ENCODE results near the gene ALDH1A2.

Gene ALDH1A2

GRCh38 chr15:57931570-57931969 lies 133.9 kb downstream of the ALDH1A2 start:
- DNase-seq, result no peak

GRCh38 chr15:57927091-57927631 lies 138.3 kb downstream of the ALDH1A2 start:
- DNase-seq, result no peak

GRCh38 chr15:57925650-57926049 lies 139.9 kb downstream of the ALDH1A2 start:
- no peak for DNase-seq

GRCh38 chr15:57924598-57924997 lies 140.9 kb downstream of the ALDH1A2 start:
- DNase-seq, result no peak

- DNase-seq, result no peak
These were observed 141.8 kb downstream of the ALDH1A2 start for GRCh38 chr15:57923750-57924149.

GRCh38 chr15:57923306-57923705 lies 142.2 kb downstream of the ALDH1A2 start:
- no peak for DNase-seq

GRCh38 chr15:57922776-57923175 lies 142.7 kb downstream of the ALDH1A2 start:
- DNase-seq, result no peak

- DNase-seq, result no peak
These were observed 144.1 kb downstream of the ALDH1A2 start for GRCh38 chr15:57921371-57921770.

- DNase-seq, result no peak
These were observed 144.6 kb downstream of the ALDH1A2 start for GRCh38 chr15:57920911-57921310.

- no peak for DNase-seq
These were observed 145.8 kb downstream of the ALDH1A2 start for GRCh38 chr15:57919754-57920153.

- no peak for DNase-seq
These were observed 147.5 kb downstream of the ALDH1A2 start for GRCh38 chr15:57917998-57918397.

- no peak for DNase-seq
These were observed 148.8 kb downstream of the ALDH1A2 start for GRCh38 chr15:57916695-57917094.

GRCh38 chr15:57915827-57916531 lies 149.5 kb downstream of the ALDH1A2 start:
- DNase-seq, result no peak

- DNase-seq, result no peak
These were observed 151.0 kb downstream of the ALDH1A2 start for GRCh38 chr15:57914350-57915055.

- DNase-seq, result no peak
These were observed 154.3 kb downstream of the ALDH1A2 start for GRCh38 chr15:57911247-57911646.

- DNase-seq, result no peak
These were observed 154.8 kb downstream of the ALDH1A2 start for GRCh38 chr15:57910672-57911071.

- no peak for DNase-seq
These were observed 156.1 kb downstream of the ALDH1A2 start for GRCh38 chr15:57909388-57909787.

GRCh38 chr15:57903626-57904025 lies 161.9 kb downstream of the ALDH1A2 start:
- DNase-seq, result no peak

Measured in CD4-positive, alpha-beta T cell treated with Interleukin-4 for 4 hours (primary cell).